ENCODE data around the gene MEIOB.

GRCh38 chr16:1890024-1890707, 18.2 kb upstream of the MEIOB start:
- TF ChIP-seq CTCF (IDR thresholded peaks at IDR 0.05; ENCODE audit: low read depth, low read length) (no peak), EZH2phosphoT487 (IDR thresholded peaks at IDR 0.05; ENCODE audit: low read depth) (no peak)

All from OCI-LY3 (cell line).